ENCODE data around the gene TPSD1.
"Not testable (repeated sequence)": the region's sequence is repeated elsewhere in the genome, so short reads cannot be mapped to it uniquely, and the experiment has no call there.

TPSD1 gene

DNA sequence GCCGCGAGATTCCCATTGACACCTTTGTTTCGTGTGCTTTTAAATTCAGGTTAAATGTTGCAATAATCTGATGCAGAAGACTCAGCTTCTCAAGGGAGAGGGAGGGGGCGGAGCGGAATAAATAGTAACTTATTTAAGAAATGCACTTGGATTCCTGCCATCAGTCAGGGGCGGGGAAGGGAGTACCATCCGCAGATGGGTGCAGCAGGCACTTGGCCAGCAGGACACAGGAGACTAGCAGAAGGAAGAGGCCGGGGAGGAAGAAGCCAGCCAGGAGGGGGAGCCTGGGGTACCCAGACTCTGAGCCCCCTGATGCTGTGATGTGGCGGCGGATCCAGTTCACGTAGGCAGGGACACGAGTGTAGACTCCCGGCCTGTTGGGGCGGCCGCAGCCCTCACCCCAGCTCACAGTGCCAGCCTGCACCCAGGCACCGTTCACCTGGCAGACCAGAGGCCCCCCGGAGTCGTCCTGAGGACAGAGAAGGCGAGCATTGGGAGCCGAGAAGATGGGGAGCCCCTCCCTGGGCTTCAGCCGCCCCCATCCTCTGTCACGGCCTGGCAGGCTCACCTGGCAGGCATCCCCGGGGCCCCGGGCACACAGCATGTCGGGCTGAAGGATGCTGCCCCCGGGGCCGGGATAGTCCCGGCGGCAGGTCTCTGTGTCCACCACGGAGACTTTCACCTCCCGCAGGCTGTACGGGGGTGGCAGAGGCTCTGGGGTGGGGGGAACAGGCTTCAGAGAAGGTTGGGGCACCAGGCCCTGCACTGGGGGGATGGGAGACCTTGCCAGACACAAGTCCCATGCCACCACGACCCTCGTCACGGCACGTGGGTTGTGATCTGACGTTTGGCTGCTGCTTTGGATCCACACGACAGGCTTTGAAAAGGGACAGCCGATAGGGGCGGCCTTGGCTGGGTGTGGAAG lies 34.0 kb upstream of the TPSD1 start:
- DNase-seq, result no peak

DNA sequence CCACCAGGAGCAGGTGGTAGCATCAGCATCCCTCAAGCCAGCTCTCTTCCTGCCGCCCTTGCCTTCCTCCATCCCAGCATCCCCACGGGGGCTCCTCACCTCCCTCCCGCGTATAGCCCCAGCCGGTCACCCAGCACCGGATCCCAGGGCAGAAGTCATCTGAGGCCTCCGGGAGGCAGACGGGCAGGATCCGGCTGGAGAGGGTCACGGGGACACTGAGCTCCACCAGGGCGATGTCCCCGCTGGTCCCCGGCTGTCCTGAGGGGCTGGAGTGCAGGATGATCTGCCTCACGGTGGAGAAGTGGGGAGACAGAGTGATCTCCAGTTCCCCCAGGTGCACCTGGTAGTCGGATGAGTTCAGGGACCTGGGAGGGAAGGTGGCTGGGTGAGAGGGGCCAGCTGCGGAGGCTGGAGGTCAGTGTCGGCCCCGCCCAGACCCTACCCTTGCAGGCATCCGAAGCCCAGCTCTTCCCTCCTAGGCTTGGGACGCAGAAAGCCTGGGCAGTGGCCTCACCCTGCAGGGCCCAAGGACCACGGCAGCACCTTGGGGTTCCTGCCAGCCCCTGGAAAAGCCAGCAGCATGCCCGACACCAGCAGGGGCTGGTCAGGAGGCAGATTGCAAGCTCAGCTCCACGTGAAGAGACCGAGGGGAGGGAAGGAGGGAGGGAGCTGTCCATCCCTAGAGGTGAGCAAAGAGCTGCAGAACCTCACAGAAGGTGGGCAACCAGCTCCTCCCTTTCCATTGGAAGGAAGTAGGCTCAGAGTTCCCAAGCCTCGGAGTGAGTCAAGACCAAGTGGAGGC lies 33.1 kb upstream of the TPSD1 start:
- DNase-seq, result no peak

DNA sequence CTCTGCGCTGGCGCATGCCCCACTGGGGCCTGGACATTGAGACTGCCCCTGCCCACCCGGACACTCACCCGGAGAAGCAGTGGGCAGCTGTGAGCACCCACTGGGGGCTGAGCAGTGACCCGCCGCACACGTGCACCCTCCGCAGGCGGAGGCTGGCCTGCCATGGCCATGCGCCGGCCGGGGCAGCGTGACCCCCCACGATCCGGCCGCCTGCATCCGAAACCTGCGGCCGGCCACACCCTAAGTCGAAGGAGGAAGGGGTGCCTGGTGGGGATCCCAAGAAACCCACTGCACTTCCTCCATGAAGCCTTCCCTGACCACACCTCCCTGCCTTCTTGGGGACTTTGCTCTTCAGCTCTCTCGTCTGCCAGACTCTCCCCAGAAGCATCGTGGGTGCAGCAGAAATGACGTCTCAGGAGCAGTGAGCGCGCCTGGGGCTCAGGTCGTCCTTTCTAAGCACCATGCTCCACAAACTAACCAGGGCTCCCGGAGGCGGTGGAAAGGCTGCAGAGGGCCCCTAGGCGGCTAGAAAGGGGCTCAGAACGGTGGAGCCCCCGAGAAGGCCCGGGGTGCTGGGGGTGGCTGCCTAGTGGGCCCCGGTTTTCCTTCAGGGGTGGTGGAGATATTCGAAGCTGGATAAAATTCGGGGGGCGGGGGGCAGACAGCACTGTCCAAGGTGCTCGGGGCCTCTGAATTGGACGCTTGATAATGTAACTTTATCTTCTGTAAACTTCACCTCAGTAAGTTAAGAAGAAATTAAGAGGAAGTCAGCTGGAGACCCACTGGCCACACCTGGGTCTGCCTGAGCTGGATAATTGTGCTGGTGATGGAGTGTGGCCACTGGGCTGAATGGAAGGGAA lies 32.3 kb upstream of the TPSD1 start:
- DNase-seq, result no peak

DNA sequence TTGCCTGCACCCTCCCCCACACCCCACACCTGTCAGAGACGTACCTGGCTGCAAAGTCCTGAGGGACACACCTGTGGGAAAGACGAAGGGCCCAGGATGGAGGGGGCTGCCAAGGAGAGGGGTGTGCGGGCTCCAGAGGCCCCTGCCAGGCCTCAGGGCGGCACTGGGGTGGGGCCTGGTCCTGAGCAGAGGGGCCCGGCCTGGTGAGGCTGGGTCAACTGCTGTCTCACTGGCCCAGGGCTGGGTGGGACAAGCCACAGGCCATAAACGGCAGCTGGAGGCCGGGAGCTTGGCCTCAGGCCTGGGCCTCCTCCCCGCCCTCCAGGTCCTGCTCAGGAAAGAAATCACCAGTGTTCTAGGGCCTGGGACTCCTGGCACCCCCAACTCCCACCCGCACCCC lies 31.3 kb upstream of the TPSD1 start:
- no peak for DNase-seq

DNA sequence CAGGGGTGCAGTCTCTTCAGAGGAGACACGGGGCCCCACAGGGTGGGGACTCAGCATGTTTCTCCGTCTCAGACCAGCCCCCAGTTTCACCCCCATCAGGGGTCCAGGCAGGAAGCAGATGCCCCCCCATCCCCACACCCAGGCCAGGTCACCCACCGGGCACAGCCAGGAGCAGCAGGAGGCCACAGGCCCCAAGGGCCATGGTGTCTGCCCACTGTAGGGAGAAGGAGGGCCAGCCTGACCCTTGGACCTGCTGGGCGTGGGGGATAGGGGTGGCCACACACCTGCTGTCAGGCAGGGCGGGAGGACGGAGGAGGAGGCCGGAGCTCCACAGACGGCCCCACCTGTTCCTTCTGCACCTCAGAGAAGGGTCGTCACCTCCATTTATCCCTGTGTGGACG lies 30.8 kb upstream of the TPSD1 start, which contains the start of gene TPSG1:
Gene TPSG1 (minus strand): TSS at position 218 of the 401 bp plus-strand sequence. CDS start 16 bp downstream, at position 202.
- DNase-seq, result no peak

DNA sequence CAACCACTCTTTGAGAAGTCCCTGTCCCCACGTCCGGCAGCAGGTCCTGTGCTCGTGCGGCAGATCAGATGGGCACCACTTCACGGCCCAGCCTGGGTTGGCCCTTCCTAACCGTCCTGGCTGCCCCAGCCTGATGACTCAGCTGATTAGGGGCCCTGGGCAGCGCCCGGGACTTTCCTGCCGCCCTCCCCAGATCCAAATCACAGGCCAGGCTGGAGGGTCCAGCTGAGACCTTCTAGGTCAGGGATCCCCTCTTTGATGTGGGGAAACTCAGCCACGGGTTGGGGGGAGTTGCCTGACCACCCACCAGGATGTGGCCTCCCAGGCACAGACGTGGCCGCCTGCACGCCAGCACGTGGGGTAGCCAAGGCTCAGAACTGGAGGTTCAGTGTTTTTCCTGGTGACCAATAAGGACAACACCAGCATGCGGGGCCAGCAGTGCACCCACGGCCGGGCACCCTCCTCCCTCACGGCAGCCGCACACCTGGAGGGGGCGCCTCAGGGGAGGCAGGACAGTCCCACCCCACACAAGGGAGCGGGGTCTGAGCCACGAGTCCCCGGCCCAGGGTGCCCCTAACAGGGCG lies 30.0 kb upstream of the TPSD1 start:
- not testable (repeated sequence) for DNase-seq

DNA sequence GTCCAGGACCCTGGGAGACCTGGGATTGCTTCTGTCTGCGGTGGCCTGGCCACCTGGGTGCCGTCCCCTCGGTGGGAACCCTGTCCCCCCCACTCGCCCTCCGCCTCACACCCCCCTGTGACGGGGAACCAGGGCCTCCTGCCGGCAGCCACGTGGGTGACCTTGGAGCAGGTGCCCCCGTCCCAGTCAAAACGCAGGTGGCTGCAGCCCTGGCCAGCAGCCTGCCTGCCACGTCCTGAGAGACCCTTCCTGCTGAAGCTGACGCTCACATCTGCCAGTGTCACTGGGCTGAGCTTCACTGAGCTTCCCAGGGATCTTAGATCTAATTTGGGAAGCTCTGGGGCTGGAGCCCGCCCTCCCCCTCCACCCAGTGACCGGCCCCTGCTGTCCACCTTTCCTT lies 29.2 kb upstream of the TPSD1 start:
- DNase-seq, result not testable (repeated sequence)

DNA sequence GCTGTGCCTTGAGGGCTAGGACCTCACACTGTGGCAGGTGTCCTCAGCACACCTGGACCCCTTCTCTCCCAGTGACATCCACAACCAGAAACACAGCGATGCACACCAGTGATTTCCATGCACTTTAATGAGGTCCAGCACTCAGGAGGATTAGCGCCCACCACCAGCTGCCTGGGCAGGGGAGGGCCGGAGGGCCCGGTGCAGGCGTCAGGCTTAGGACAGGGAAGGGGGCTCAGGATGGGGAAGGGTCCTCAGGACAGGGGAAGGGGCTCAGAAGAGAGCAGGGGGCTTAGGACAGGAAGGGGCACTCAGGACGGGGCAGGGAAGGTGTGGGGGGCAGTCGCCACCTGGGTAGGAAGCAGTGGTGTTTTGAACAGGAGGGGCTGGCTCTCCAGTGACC lies 27.6 kb upstream of the TPSD1 start:
- not testable (repeated sequence) for DNase-seq

DNA sequence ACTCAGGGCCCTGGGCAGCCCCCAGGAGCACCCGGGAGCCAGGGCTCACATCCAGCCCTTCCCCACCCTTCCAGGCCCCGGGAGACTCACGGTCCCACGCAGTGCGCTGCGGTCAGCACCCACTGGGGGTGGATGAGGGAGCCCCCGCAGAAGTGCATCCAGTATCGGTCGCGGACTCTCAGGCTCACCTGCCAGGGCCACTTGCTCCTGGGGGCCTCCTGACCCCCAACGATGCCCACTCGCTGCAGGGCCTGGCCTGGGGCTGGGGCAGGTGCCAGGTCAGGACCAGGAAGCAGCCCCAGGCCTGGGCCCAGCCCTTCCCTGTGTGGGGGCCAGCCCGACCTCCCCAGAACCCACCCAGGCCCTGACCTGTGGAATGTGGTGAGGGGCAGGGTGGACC lies 26.4 kb upstream of the TPSD1 start:
- not testable (repeated sequence) for DNase-seq

DNA sequence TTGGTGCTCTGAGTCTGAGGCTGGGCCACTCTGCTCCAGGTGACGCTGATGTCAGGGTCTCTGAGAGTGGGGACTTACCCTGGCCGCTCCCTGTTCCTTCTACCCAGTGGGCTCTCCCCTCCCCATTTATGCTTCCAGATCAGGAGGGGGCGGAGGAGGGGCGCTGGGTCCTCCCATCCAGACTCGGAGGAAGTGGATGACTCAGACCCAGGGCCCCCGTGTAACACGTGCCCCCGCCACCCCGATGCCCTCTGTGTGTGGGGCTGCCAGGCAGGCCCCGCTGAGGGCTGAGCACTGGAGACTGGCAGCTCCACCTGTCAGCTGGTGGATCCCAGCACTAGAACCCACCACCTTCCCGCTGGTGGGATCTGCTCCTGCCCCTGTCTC lies 25.8 kb upstream of the TPSD1 start, which contains the start of gene TPSB2:
Gene TPSB2 (minus strand): TSS at position 101 of the 387 bp plus-strand sequence. CDS start 233 bp downstream, outside the sequence.
- DNase-seq, result not testable (repeated sequence)

DNA sequence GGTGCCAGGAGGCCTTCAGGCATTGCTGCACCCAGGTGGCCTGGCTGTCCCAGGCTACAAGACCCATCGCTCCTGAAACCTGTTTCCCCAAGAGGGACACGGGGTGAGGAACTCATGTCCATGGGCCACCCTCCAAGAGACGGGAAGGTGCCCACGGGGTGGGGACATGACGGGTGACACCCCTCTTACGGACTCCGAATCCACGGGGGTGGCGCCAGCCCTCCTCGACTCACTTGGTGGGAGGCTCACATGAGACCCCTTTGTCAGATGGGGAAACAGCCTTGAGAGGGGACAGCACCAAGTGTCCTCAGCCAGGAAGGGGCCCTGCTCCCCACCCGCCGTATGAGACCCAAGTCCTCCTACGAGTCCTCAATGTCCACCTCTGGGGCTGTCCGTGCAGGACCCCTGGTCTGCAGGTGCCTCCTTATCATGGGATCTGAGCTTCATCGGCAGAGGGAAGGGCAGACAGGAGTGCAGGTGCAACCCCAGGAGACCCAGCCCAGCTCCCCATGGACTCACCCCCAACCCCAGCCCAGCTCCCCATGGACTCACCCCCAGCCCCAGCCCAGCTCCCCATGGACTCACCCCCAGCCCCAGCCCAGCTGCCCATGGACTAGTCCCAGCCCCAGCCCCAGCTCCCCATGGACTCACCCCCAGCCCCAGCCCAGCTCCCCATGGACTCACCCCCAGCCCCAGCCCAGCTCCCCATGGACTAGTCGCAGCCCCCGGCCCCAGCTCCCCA lies 25.2 kb upstream of the TPSD1 start:
- not testable (repeated sequence) for DNase-seq

DNA sequence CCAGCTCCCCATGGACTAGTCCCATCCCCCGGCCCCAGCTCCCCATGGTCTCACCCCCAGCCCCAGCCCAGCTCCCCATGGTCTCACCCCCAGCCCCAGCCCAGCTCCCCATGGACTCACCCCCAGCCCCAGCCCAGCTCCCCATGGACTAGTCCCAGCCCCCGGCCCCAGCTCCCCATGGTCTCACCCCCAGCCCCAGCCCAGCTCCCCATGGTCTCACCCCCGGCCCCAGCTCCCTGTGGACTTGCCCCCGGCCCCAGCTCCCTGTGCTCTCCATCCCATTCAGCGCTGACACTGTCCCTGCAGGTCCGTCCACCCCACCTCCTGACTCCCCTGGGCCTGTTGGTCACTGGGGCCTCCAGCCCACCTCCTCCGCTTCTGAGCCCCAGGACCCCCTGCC lies 24.6 kb upstream of the TPSD1 start:
- not testable (repeated sequence) for DNase-seq

DNA sequence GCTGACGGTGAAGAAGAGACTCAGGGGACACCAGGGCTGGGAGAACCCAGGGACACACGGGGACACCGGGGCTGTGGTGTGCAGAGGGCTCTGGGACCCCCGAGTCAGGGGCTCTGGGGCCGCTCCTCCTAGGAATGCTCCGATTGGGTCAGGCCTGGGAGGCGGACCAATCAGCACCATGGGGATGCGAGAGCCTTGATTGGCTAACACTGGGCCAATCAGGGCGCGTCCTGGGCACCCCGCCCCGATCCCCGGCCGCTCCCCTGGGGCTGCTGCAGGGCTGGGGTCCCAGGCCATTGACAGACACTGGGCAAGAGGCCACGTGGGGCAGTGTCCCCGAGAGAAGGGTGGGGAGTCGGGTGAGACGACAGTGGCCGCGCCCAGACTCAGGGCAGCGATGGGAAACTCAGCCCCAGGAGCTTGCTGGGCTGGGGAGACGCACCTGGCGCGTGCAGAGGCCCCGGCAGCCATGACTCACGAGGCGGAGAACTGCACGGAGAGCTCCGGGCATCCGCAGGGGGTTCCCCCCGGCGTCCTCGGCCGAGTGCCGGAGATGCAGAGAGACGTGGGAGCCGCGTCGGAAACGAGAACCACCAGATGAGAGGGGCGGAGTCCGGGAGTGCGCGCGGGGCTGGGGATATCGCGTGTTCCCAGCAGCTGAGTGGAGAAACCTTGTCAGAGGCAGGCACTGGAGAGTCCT lies 23.7 kb upstream of the TPSD1 start:
- not testable (repeated sequence) for DNase-seq

DNA sequence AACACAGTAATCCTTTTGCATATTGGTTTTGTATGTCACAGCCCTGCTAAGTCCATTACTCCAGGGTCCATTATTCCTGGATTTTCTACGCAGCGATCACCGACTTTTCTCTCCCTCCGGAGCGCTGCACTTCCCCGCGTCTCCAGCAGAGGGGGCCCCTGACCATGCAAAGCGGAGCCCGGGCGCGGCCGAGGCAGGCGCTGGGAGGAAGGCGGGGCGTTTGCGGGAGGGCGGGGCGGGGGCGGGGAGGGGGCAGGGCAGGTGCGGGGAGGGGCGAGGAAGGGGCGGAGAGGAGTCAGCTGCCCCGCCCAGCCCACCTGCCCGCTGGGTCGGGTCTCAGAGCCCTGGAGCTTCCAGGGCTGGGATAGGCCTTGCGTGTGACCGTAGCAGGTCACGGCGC lies 19.2 kb upstream of the TPSD1 start:
- not testable (repeated sequence) for DNase-seq

DNA sequence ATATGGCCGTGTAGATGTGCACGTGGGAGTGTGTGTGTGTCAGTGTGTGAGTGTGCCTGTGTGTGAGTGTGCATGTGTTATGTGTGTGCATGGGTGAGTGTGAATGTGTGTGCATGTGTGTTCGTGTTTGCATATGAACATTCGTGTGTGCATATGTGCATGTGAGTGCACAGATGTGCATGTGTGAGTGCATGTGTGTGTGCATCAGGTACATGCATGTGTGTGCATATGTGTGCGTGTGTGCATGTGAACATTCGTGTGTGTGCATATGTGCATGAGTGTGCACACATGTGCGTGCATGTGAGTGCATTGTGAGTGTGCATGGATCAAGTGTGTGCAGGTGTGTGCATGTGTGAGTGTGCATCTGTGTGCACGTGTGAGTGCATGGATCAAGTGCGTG lies 17.9 kb upstream of the TPSD1 start:
- DNase-seq, result no peak

DNA sequence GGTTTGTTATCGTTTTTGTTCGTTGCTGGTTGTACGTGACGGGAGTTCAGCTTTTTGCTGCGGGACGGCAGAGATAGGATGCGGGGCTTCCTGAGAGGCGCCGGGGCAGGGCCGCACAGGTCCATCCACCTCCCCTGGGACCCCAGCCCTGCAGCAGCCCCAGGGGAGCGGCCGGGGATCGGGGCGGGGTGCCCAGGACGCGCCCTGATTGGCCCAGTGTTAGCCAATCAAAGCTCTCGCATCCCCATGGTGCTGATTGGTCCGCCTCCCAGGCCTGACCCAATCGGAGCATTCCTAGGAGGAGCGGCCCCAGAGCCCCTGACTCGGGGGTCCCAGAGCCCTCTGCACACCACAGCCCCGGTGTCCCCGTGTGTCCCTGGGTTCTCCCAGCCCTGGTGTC lies 17.0 kb upstream of the TPSD1 start:
- DNase-seq, result not testable (repeated sequence)

DNA sequence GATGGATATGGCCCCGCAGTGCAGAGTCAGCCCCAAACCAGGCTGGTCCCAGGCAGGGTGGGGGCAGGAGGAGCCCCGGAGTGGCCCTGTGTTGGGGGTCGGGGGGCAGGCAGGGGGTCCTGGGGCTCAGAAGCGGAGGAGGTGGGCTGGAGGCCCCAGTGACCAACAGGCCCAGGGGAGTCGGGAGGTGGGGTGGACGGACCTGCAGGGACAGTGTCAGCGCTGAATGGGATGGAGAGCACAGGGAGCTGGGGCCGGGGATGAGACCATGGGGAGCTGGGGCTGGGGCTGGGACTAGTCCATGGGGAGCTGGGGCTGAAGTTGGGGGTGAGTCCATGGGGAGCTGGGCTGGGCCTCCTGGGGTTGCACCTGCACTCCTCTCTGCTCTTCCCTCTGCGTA lies 16.3 kb upstream of the TPSD1 start:
- DNase-seq, result not testable (repeated sequence)

DNA sequence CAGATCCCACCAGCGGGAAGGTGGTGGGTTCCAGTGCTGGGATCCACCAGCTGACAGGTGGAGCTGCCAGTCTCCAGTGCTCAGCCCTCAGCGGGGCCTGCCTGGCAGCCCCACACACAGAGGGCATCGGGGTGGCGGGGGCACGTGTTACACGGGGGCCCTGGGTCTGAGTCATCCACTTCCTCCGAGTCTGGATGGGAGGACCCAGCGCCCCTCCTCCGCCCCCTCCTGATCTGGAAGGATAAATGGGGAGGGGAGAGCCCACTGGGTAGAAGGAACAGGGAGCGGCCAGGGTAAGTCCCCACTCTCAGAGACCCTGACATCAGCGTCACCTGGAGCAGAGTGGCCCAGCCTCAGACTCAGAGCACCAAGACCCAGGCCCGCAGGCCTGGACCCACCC lies 15.4 kb upstream of the TPSD1 start, which contains the start of gene TPSAB1:
Gene TPSAB1 (plus strand): TSS at position 270 of the 400 bp plus-strand sequence. CDS start 234 bp downstream, outside the sequence.
- not testable (repeated sequence) for DNase-seq

DNA sequence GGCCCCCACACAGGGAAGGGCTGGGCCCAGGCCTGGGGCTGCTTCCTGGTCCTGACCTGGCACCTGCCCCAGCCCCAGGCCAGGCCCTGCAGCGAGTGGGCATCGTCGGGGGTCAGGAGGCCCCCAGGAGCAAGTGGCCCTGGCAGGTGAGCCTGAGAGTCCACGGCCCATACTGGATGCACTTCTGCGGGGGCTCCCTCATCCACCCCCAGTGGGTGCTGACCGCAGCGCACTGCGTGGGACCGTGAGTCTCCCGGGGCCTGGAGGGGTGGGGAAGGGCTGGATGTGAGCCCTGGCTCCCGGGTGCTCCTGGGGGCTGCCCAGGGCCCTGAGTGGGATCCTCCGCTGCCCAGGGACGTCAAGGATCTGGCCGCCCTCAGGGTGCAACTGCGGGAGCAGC lies 14.8 kb upstream of the TPSD1 start:
- DNase-seq, result not testable (repeated sequence)

DNA sequence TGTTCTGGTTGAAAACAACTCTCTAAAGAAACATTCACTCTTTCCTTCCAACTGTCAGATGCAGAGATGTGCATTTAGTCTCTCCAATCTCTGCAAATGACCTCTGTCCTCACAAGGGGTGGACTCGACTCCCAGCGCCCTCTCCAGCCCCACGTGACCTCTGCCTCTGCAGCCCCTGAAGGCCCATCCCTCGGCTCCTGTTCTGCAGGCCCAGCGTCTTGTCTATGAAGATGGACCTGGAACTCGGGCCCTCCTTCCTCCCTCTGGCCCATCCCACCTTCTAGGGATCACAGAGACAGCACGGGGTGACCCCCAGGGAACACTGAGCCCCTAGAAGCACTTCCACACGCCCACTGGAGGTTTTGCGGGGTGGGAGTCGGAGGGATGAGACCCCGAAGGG lies 12.5 kb upstream of the TPSD1 start:
- DNase-seq, result not testable (repeated sequence)
